OCI-M2 (cell line): Measurements from ENCODE around the gene TIGD4.
"Not testable (repeated sequence)": the region's sequence is repeated elsewhere in the genome, so short reads cannot be mapped to it uniquely, and the experiment has no call there.

Experiments used
- DNase-seq: peaks from one replicate; lab custom pipeline; 2025; ENCODE audit not compliant: unreplicated experiment; lab: John Stamatoyannopoulos, UW

The TIGD4 gene

DNA sequence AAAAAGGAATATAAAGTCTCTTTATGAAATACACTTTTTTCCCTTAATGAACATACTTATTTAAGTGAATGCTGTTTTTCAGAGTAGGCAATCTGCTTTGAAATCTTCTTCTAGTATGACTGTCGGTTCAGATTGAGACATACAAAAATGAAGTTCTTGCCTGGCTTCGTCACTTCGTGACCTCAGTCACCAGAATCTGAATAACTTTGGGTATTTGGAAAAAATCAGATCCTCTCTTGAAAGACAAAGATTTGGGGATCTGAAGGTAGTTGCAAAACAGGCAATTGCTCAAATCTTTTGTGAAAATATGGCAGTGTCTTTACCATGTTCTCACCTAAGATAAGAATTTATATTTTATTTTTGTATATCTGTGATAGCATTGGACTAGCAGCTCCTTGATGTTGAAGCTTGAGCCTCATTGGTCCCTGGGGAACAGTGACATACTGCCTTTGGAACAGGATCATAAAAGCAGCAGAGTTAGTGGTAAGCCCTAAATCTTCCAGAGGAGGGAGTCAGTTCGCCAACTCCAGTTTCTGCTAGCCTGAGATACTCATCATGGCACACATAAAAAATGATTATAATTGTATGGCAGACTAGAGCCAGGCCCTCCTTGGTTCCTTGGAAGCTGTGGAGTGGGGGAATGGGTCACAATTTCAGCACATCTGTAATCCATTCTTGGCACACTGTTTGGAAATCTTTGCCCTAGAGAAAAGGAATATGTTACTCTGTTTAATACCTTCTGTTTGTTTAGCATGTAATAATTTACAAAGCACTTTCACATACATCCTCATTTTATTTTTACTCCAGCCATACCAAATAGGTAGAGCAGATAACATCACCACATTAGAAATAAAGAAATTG lies 5.2 kb upstream of the TIGD4 start:
- no peak for DNase-seq

- no peak for DNase-seq
Observed at GRCh38 chr4:152780267-152780778, 793 bp upstream of the TIGD4 start.

DNA sequence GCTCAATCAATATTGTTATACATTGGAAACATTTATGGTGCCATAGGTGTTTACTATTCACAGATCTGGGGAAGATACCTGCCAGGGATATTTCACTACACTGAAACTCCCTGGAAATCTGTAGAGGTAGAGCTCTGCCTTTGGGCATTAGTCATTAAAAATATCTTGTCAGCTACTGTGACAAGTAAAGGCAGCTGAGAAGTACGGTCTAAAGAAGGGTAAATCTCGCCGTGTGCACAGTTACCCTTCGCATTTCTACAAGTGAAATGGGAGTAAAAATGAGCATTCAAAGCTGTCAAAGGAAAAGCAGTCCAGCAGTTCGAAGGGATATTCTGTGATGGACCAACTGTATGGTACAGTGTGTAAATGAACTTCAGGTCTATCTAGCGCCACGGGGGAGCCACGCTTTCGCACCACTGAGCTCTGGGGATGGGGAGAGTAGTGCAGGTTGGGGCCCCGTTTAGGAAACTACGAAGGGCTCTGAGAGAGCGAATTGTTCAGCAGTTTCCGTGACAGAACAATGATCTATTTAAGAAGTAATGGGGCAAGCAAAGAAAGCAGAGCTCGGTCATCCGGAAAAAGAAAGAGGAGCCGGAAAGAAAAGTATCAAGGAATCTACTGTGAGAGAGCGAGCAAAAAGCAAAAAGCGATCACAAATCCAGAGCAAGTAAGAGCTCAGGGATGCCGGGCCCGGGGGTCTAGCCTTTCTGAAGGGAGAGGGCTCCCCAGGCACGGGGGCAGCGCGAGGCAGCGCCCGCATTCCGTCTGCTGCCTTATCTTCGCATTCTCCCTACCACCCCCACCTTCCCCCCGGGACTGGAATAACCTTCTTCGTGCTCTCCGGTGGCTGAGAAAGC lies 646 bp downstream of the TIGD4 start:
- no peak for DNase-seq

DNA sequence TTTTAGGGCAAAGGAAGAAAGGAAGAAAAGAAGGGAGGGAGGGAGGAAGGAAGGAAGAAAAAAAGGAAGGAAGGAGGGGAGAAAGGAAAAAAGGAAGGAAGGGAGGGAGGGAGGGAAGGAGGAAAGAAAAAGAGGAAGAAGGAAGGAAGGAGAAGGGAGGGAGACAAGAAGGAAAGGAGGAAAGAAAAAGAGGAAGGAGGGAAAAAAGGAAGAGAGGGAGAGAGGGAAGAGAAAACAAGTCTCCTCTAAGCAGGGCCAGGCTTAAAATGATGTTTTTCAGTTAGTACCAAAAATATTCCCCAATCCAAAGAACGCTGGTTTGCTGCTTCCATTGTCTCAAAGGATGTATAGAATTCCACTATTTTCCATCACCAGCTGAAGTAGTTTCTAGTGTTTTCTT lies 2.0 kb downstream of the TIGD4 start:
- DNase-seq: no peak

DNA sequence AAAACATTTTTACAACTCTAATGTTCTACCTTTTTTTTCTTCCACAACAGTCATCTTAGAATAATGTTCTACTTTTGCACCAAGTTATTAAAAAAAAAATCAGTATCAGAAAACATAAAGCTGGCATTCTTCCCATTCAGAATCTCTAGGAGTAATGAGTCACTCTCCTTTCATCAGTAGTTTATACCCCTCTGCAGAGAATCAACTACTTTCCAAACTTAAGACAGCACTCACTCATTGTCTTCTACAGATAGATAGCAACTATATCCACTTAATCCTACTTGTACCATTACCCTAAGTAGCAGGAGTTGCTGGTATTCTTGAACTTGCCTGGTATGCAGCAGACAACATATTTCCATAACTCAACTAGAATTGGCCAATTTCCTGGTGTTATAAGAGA lies 3.2 kb downstream of the TIGD4 start:
- DNase-seq: no peak

DNA sequence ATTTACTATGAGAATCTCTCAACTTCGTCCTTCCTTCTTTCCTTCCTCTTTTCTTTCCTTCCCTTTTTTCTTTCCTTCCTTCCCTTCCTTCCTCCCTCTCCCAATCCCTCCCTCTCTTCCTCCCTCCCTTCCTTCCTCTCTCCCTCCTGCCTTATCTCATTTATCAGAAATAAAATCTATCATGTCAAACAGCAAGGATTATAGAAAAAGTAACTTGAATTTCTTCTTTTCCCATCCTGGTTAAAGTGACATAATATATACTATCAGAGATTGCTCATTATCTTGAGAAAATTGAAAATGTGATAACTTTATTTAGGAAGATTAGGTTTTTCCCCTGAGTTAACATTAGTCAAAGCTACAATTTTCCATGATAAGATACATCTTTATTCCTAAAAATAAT lies 5.6 kb downstream of the TIGD4 start:
- no peak for DNase-seq

GRCh38 chr4:152773339-152773738 lies 6.2 kb downstream of the TIGD4 start:
- DNase-seq: no peak

DNA sequence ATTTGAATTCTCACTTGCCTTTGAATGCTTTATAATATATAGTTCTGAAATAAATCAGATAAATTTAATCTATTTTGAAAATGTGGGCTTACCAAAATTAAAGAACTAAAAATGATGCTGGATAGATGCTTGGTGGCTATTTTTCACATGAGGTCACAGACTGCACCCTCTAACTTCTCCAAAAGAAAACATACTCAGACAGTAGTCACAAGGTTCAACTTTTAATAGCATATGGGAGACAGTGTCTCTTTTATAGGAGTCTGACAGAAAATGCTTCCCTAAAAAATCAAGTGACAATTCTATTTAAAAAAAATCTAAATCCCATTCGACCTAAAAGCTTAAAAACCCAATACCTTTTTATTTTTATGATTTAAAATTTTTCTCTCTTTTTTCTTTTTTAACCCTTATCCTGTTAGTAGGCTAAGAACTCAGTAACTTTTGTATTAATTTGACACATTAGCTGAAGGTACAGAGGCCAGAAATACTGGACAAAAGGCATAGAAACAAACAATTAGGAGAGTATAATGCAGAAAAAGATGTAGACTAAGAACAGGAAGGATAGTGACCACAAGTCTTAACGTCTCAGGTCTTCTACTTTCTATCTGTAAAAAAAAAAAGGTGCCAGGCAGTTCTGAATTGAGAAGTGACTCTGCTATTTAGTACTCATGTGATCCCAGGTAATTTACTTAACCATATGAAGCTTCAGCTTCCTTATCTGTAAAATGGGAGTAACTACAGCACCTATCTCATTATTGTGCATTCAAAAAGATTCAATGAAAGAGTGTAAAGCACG lies 7.6 kb downstream of the TIGD4 start:
- no peak for DNase-seq

DNA sequence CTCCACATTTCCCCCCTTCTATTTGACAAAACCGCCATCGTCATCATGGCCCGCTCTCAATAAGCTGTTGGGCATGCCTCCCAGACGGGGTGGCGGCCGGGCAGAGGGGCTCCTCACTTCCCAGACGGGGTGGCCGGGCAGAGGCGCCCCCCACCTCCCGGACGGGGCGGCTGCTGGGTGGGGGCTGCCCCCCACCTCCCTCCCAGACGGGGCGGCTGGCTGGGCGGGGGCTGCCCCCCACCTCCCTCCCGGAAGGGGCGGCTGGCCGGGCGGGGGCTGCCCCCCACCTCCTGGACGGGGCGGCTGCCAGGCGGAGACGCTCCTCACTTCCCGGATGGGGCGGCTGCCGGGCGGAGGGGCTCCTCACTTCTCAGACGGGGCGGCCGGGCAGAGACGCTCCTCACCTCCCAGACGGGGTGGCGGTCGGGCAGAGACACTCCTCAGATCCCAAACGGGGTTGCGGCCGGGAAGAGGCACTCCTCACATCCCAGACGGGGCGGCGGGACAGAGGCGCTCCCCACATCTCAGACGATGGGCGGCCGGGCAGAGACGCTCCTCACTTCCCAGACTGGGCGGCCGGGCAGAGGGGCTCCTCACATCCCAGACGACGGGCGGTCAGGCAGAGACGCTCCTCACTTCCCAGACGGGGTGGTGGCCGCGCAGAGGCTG lies 14.3 kb downstream of the TIGD4 start:
- DNase-seq: not testable (repeated sequence)

- no peak for DNase-seq
Observed at GRCh38 chr4:152763796-152764195, 15.7 kb downstream of the TIGD4 start.

DNA sequence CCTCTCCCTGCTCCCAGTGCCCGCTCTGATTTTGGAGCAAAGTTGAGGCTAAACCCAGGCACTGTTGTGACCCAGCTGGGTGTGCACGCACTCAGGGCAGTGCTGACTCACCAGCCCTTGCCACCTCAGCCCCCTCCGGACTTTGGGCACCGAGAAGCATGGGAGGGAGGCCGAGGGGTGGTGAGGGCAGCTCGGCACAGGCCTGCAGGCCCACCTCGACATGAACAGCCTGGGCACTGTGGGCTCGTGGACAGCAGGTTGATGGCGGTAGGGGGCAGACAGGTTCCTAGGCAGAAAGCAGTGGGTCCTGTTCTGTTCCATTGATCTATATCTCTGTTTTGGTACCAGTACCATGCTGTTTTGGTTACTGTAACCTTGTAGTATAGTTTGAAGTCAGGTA lies 30.9 kb downstream of the TIGD4 start:
- DNase-seq: no peak

GRCh38 chr4:152747444-152747843 lies 32.1 kb downstream of the TIGD4 start:
- no peak for DNase-seq

DNA sequence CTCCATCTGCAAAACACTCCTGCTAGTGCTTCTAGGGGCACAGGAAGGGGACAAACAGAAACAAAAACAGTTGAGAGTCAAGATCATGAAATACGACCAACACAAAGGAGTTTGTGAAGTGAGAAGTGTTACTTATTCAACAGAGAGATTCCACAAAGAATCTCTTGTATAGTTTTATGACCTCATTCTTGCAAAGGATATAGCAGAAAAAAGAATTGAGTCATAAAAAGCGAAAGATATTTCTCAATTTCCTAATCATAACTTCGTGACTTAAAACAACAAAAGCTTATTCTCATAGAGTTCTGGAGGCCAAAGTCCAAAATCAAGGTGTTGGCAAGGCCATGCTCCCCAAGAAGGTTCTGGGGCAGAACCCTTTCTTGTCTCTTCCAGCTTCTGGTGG lies 40.7 kb downstream of the TIGD4 start:
- no peak for DNase-seq

- no peak for DNase-seq
Observed at GRCh38 chr4:152735906-152736305, 43.6 kb downstream of the TIGD4 start.

GRCh38 chr4:152735396-152735859 lies 44.1 kb downstream of the TIGD4 start:
- no peak for DNase-seq

DNA sequence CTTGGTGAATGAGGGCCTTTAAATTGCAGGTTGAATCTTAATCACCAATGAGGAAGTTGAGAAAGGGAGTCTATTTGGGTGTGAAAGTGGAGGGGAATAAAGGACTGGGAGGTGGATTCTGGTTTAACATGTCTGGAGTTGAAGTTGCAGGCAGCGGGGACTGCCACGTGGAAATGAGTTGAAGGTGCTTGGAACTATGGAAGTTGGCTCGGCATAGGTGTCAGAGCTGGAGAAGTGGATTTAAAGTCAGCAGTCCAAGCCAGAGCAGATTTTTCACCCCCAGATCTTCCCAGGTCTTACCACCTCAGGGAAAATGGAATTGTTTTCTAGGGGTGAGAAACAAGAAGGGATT lies 44.9 kb downstream of the TIGD4 start:
- DNase-seq: no peak

DNA sequence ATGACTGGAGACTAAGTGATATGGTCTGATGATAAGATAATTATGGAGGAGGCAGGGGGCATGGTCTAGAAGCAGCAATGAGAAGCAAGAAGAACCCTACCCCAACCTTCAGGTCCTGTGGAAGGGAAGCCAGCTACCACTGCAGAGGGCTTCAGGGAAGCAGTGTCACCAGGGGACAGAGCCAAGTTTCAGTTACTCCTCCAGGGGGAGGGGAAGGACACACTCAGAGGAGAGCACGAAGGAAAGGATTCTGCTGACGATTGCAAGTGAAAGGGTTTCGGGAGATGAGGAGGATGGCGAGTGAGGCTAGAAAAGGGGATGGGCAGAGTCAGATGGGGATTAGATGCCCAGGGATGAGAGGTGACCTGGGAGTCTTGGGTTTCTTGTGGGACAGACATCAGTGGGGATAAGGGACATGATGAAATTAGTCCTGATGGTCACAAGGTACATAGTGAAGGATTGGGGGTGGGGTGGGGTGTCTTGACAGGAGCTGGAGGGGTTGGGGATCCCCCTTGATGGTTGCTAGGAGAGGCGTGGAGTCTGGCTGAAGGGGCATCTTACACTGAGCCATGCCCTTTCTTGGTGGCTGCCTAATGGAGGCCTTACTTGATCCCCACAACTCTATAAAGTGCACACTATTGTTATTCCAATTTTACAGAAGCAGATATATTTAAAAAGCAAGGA lies 45.4 kb downstream of the TIGD4 start:
- DNase-seq: no peak

- no peak for DNase-seq
Observed at GRCh38 chr4:152731997-152732396, 47.5 kb downstream of the TIGD4 start.

- DNase-seq: no peak
Observed at GRCh38 chr4:152729466-152729865, 50.1 kb downstream of the TIGD4 start.

- DNase-seq: no peak
Observed at GRCh38 chr4:152728343-152728742, 51.2 kb downstream of the TIGD4 start.
